CD14-positive monocyte (primary cell): ENCODE measurements around the gene CABLES2. TPM values are rescaled to one million over a fixed set of nuclear protein-coding genes. Genes with fewer than 3 reads are reported as not detected.

Source experiments
- DNase-seq, 3 donors: peaks; one replicate each; pipeline ENCODE4 v3.0.0-alpha.2; 2011 to 2022
- H2AFZ ChIP-seq: 2 replicates; pipeline ENCODE4 v1.6.0; 2012; ENCODE audit warnings: mild to moderate bottlenecking, low read depth, low read length, inconsistent platforms; ENCODE audit not compliant: insufficient read depth, poor library complexity, severe bottlenecking
- H3K27ac ChIP-seq, 2 donors: 1 replicate in 1 of 2; 2 replicates in 1 of 2; pipeline ENCODE4 v1.5.1; 2012 to 2013; ENCODE audit warnings: low read length in 2 of 2, control low read depth in 1 of 2, inconsistent platforms in 1 of 2, low read depth in 1 of 2, mild to moderate bottlenecking in 1 of 2
- H3K27me3 ChIP-seq, 2 donors: one replicate each; pipeline versions ENCODE4 v1.6.0 to v1.6.1; 2011 to 2013; ENCODE audit warnings: low read length in 2 of 2; ENCODE audit not compliant: control insufficient read depth in 2 of 2, insufficient read depth in 2 of 2
- H3K36me3 ChIP-seq, 2 donors: replicated peaks in 1 of 2; 1 replicate in 1 of 2; 2 replicates in 1 of 2; pipeline versions ENCODE4 v1.5.1 to v1.6.1; 2012 to 2013; ENCODE audit warnings: low read length in 2 of 2, control low read depth in 1 of 2, inconsistent platforms in 1 of 2, mild to moderate bottlenecking in 1 of 2; ENCODE audit not compliant: insufficient read depth in 2 of 2, control insufficient read depth in 1 of 2
- H3K4me1 ChIP-seq, 2 donors: 1 replicate in 1 of 2; 2 replicates in 1 of 2; pipeline versions ENCODE4 v1.5.1 to v1.6.1; 2012 to 2013; ENCODE audit warnings: low read length in 2 of 2, control low read depth in 1 of 2, inconsistent platforms in 1 of 2, mild to moderate bottlenecking in 1 of 2, moderate library complexity in 1 of 2; ENCODE audit not compliant: insufficient read depth in 2 of 2, control insufficient read depth in 1 of 2
- H3K4me2 ChIP-seq: replicated peaks from 2 replicates; pipeline ENCODE3; 2012; ENCODE audit warnings: low read length, moderate library complexity, mild to moderate bottlenecking; ENCODE audit not compliant: poor library complexity, severe bottlenecking; ENCODE audit errors: extremely low read depth
- H3K4me3 ChIP-seq, 3 experiments: fragments of 200-600 bp in 1 of 3; sonication (generic) in 1 of 3; replicated peaks in 1 of 3; 1 replicate in 2 of 3; 2 replicates in 1 of 3; pipeline ENCODE4 v1.5.1; 2011 to 2013; ENCODE audit warnings: low read length in 3 of 3, mild to moderate bottlenecking in 3 of 3, control low read depth in 2 of 3, low read depth in 2 of 3, inconsistent platforms in 1 of 3, moderate library complexity in 1 of 3
- H3K79me2 ChIP-seq: 2 replicates; pipeline ENCODE4 v1.6.0; 2012; ENCODE audit warnings: mild to moderate bottlenecking, control low read depth, inconsistent platforms, low read length, moderate library complexity; ENCODE audit not compliant: insufficient read depth
- H3K9ac ChIP-seq: 2 replicates; pipeline ENCODE4 v1.6.0; 2017; ENCODE audit warnings: low read length, mild to moderate bottlenecking; ENCODE audit not compliant: insufficient read depth, poor library complexity, severe bottlenecking
- H3K9me3 ChIP-seq, 2 donors: replicated peaks in 1 of 2; 1 replicate in 1 of 2; 2 replicates in 1 of 2; pipeline versions ENCODE4 v1.5.1 to v1.6.1; 2012 to 2013; ENCODE audit warnings: low read length in 2 of 2, control low read depth in 1 of 2; ENCODE audit not compliant: control insufficient read depth in 1 of 2, insufficient read depth in 1 of 2
- H4K20me1 ChIP-seq: 2 replicates; pipeline ENCODE4 v1.6.0; 2012; ENCODE audit warnings: mild to moderate bottlenecking, low read length, control low read depth, moderate library complexity; ENCODE audit not compliant: insufficient read depth
- H3K27ac Mint-ChIP-seq, 7 donors: one replicate each; pipeline ENCODE4 v1.8.0; 2020; ENCODE audit warnings: mild to moderate bottlenecking in 7 of 7, mixed read lengths in 7 of 7, moderate library complexity in 6 of 7, inconsistent platforms in 2 of 7
- H3K27me3 Mint-ChIP-seq, 3 donors: one replicate each; pipeline ENCODE4 v1.8.0; 2021 to 2022; ENCODE audit warnings: low read depth in 3 of 3, mild to moderate bottlenecking in 3 of 3, mixed read lengths in 3 of 3, moderate library complexity in 3 of 3, inconsistent platforms in 1 of 3
- H3K36me3 Mint-ChIP-seq, 2 donors: one replicate each; pipeline ENCODE4 v1.8.0; 2020; ENCODE audit warnings: mixed read lengths in 2 of 2, inconsistent platforms in 1 of 2, mild to moderate bottlenecking in 1 of 2
- H3K4me1 Mint-ChIP-seq: one replicate; pipeline ENCODE4 v1.8.0; 2020; ENCODE audit warnings: mild to moderate bottlenecking, mixed read lengths
- H3K4me3 Mint-ChIP-seq, 2 donors: one replicate each; pipeline ENCODE4 v1.8.0; 2020; ENCODE audit warnings: mild to moderate bottlenecking in 2 of 2, mixed read lengths in 2 of 2, moderate library complexity in 1 of 2
- H3K9me3 Mint-ChIP-seq, 7 donors: one replicate each; pipeline ENCODE4 v1.8.0; 2020 to 2022; ENCODE audit warnings: mixed read lengths in 7 of 7, mild to moderate bottlenecking in 6 of 7, moderate library complexity in 6 of 7, inconsistent platforms in 2 of 7
- CTCF ChIP-seq: fragments of 200-600 bp; IDR thresholded peaks from one replicate; pipeline ENCODE4 v1.8.0; 2022; ENCODE audit warnings: antibody characterized with exemption, mild to moderate bottlenecking
- WGBS: methylation state at CpG from one replicate; pipeline ENCODE4 v1.1.5; 2013; ENCODE audit warnings: missing lambda C conversion rate; ENCODE audit not compliant: insufficient coverage; 5-methylcytosine and 5-hydroxymethylcytosine counted together
- intact Hi-C, 2 donors: fragments of 100-400 bp; cut with micrococcal nuclease; formaldehyde crosslinking; loops; one replicate each; pipeline versions ENCODE4 v1.15.0 to v1.15.1; 2023
- polyA plus RNA-seq, 3 donors: library from polyadenylated mRNA; depleted of rRNA in 1 of 3; unstranded in 2 of 3; stranded (reverse) in 1 of 3; fragments of 300-500 nt in 2 of 3; fragments of >200 nt in 1 of 3; fragmentation: Illumina TruSeq in 2 of 3; gene quantifications; 1 replicate in 2 of 3; 2 replicates in 1 of 3; pipeline ENCODE4 v1.2.3, GENCODE V29; 2012 to 2021

Gene CABLES2
- polyA plus RNA-seq, 3 donors = 0.60 to 4.0 (median 0.61) TPM

- Histone ChIP-seq H3K27me3 (peaks cover 0 to 4% of the 10 kb centered on the region in 2 donors), H3K36me3 (no peaks in the 10 kb centered on the region), H3K9me3 (no peaks in the 10 kb centered on the region), H3K27ac (no peak overlapping the region), H3K4me1 (no peaks in the 10 kb centered on the region), H3K79me2 (no peaks in the 10 kb centered on the region), H4K20me1 (no peaks in the 10 kb centered on the region), H3K9ac (no peak overlapping the region), H2AFZ (no peak overlapping the region), H3K4me3 (no peak overlapping the region), H3K4me2 (no peak overlapping the region)
- Mint-ChIP-seq H3K4me3 (no peak overlapping the region), H3K36me3 (no peaks in the 10 kb centered on the region), H3K27me3 (peaks cover 4 to 33% (median 20%) of the 10 kb centered on the region in 3 donors), H3K27ac (peak overlapping the region in 1 of 7 donors; percentile 27), H3K9me3 (peaks cover 0 to 3% (median 0%) of the 10 kb centered on the region in 7 donors), H3K4me1 (no peaks in the 10 kb centered on the region)
- intact Hi-C loops = no loop called here
- WGBS = 98% methylated on average over 15 of the region's 23 CpGs
- DNase-seq = no peak
- TF ChIP-seq CTCF = no peak
Measured at GRCh38 chr20:62429455-62430310, 22.6 kb upstream of the CABLES2 start.

GRCh38 chr20:62428396-62429295 is 21.6 kb upstream of the CABLES2 start:
- no peak for DNase-seq
- no peak overlapping the region for H3K4me3 Mint-ChIP-seq
- no peaks in the 10 kb centered on the region for H3K4me1 Mint-ChIP-seq
- no peaks in the 10 kb centered on the region for H3K36me3 ChIP-seq
- H3K27ac Mint-ChIP-seq = no peak overlapping the region
- H4K20me1 ChIP-seq = no peaks in the 10 kb centered on the region
- 58% methylated on average over 29 of the region's 31 CpGs for WGBS
- no peak for TF ChIP-seq CTCF
- no peak overlapping the region for H3K27ac ChIP-seq
- H2AFZ ChIP-seq = no peak overlapping the region
- peaks cover 9 to 23% (median 10%) of the 10 kb centered on the region in 3 donors for H3K27me3 Mint-ChIP-seq
- H3K9me3 ChIP-seq = no peaks in the 10 kb centered on the region
- H3K36me3 Mint-ChIP-seq = no peaks in the 10 kb centered on the region
- no peaks in the 10 kb centered on the region for H3K79me2 ChIP-seq
- no peaks in the 10 kb centered on the region for H3K4me1 ChIP-seq
- no peak overlapping the region for H3K9ac ChIP-seq
- H3K9me3 Mint-ChIP-seq = peaks cover 0 to 1% (median 0%) of the 10 kb centered on the region in 7 donors
- peaks cover 0 to 4% of the 10 kb centered on the region in 2 donors for H3K27me3 ChIP-seq
- H3K4me2 ChIP-seq = no peak overlapping the region
- no peak overlapping the region for H3K4me3 ChIP-seq
- intact Hi-C loops = no loop called here
